Measurements from ENCODE around the gene PLEKHN1. TPM values are rescaled to one million over a fixed set of nuclear protein-coding genes. Genes with fewer than 3 reads are reported as not detected.

PLEKHN1 gene
- total and polyA plus RNA-seq, 8 donors = 0.29 to 29.2 (median 1.7) TPM; not detected in 2

DNA sequence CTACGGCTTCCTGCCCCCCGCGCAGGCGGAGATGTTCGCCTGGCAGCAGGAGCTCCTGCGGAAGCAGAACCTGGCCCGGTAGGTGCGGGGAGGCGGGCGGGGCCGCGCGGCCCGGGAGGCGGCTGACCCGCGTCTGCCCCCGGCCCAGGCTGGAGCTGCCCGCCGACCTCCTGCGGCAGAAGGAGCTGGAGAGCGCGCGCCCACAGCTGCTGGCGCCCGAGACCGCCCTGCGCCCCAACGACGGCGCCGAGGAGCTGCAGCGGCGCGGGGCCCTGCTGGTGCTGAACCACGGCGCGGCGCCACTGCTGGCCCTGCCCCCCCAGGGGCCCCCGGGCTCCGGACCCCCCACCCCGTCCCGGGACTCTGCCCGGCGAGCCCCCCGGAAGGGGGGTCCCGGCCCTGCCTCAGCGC, 23.9 kb upstream of the PLEKHN1 start:
- Histone ChIP-seq H3K36me3 (peaks cover 18 to 33% (median 31%) of the 10 kb centered on the region in 4 donors), H3K27me3 (peaks cover 0 to 65% (median 44%) of the 10 kb centered on the region in 3 donors), H3K4me1 (peaks cover 36 to 77% (median 51%) of the 10 kb centered on the region in 4 donors), H3K27ac (peak overlapping the region; percentile 45 to 84 (median 81)), H3K9me3 (no peaks in the 10 kb centered on the region), H3K4me3 (peak overlapping the region; percentile 41 to 61 (median 44))
- TF ChIP-seq EP300 (IDR thresholded peaks at IDR 0.05) (no peak), POLR2A (IDR thresholded peaks at IDR 0.05) (no peak), POLR2AphosphoS5 (IDR thresholded peaks at IDR 0.05) (no peak)
- TF ChIP-seq, protein P1, sequence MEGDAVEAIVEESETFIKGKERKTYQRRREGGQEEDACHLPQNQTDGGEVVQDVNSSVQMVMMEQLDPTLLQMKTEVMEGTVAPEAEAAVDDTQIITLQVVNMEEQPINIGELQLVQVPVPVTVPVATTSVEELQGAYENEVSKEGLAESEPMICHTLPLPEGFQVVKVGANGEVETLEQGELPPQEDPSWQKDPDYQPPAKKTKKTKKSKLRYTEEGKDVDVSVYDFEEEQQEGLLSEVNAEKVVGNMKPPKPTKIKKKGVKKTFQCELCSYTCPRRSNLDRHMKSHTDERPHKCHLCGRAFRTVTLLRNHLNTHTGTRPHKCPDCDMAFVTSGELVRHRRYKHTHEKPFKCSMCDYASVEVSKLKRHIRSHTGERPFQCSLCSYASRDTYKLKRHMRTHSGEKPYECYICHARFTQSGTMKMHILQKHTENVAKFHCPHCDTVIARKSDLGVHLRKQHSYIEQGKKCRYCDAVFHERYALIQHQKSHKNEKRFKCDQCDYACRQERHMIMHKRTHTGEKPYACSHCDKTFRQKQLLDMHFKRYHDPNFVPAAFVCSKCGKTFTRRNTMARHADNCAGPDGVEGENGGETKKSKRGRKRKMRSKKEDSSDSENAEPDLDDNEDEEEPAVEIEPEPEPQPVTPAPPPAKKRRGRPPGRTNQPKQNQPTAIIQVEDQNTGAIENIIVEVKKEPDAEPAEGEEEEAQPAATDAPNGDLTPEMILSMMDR (IDR thresholded peaks at IDR 0.05) = no peak
- intact Hi-C loops (cut with DNase I; ENCODE audit: low total_unique reads) = loop anchor here (5.0 kb wide), 1 partner anchor 40 kb away; no protein-coding TSS in a partner anchor
- 0 to 7% (median 1%) methylated on average over 2 to 47 of the region's 48 CpGs for WGBS, 5 donors
- peak in 1 of 2 donors; percentile 68 for DNase-seq

DNA sequence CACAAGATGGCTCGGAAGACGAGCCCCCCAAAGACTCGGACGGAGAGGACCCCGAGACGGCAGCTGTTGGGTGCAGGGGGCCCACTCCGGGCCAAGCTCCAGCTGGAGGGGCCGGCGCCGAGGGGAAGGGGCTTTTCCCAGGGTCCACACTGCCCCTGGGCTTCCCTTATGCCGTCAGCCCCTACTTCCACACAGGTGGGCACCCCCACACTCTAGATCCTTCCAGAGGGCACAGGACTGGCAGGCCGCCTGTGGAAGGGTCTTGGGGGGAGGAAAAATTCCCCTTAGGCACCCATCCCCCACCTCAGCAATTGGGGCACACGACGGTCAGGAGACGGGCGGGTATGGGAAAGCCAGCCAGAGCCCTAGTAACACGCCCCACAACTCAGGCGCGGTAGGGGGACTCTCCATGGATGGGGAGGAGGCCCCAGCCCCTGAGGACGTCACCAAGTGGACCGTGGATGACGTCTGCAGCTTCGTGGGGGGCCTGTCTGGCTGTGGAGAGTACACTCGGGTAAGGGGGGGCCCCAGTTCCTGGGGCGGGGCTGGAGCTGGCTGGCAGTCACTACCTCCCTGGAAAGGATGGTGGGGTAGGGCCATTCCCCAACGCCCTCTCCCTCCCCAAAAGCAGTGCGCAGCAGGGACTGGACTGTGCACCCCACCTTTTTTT, 23.3 kb upstream of the PLEKHN1 start:
- DNase-seq = peak in 1 of 2 donors; percentile 77
- 10 to 24% (median 12%) methylated on average over 12 to 27 of the region's 27 CpGs for WGBS, 5 donors
- H3K27me3 ChIP-seq = peaks cover 0 to 59% (median 44%) of the 10 kb centered on the region in 3 donors
- peak overlapping the region; percentile 41 to 61 (median 44) for H3K4me3 ChIP-seq
- TF ChIP-seq EP300 (IDR thresholded peaks at IDR 0.05) = no peak
- TF ChIP-seq POLR2AphosphoS5 (IDR thresholded peaks at IDR 0.05) = peak in 1 of 3 donors; percentile 17
- no peak for TF ChIP-seq POLR2A (IDR thresholded peaks at IDR 0.05)
- H3K27ac ChIP-seq = peak overlapping the region; percentile 45 to 84 (median 81)
- H3K4me1 ChIP-seq = peaks cover 36 to 72% (median 49%) of the 10 kb centered on the region in 4 donors
- intact Hi-C loops (cut with DNase I; ENCODE audit: low total_unique reads) = loop anchor here (5.0 kb wide), 1 partner anchor 41 kb away; no protein-coding TSS in a partner anchor
- no peaks in the 10 kb centered on the region for H3K9me3 ChIP-seq
- peaks cover 23 to 38% (median 37%) of the 10 kb centered on the region in 4 donors for H3K36me3 ChIP-seq

DNA sequence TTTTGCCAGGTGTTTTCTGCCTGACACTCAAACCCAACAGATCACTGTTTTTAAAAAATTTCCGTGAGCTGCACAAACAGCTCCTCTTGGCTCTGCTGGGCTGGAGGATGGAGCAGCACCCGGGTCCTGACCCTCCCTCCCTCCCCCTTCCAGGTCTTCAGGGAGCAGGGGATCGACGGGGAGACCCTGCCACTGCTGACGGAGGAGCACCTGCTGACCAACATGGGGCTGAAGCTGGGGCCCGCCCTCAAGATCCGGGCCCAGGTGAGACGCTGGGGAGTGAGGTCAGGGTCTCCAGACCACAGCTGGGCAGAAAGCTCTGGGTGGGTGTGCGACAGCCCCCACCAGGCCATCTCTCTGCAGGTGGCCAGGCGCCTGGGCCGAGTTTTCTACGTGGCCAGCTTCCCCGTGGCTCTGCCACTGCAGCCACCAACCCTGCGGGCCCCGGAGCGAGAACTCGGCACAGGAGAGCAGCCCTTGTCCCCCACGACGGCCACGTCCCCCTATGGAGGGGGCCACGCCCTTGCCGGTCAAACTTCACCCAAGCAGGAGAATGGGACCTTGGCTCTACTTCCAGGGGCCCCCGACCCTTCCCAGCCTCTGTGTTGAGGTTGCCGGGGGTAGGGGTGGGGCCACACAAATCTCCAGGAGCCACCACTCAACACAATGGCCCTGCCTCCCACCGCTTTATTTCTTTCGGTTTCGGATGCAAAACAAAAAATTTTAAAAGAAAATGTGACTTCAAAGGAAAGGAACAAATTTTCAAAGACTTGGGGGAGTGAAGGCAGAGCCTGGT, 22.5 kb upstream of the PLEKHN1 start:
- Histone ChIP-seq H3K36me3 (peaks cover 30 to 46% (median 44%) of the 10 kb centered on the region in 4 donors), H3K4me3 (no peak overlapping the region), H3K27me3 (peaks cover 0 to 52% (median 44%) of the 10 kb centered on the region in 3 donors), H3K27ac (peak overlapping the region in 4 of 5 donors; percentile 60 to 84 (median 82)), H3K4me1 (peaks cover 36 to 66% (median 46%) of the 10 kb centered on the region in 4 donors), H3K9me3 (no peaks in the 10 kb centered on the region)
- 68 to 75% (median 71%) methylated on average over 23 to 27 of the region's 27 CpGs for WGBS, 5 donors
- intact Hi-C loops (cut with DNase I; ENCODE audit: low total_unique reads) = loop anchor here (5.0 kb wide), 1 partner anchor 41 kb away; no protein-coding TSS in a partner anchor
- no peak for TF ChIP-seq POLR2AphosphoS5 (IDR thresholded peaks at IDR 0.05)
- TF ChIP-seq EP300 (IDR thresholded peaks at IDR 0.05) = no peak
- no peak for TF ChIP-seq POLR2A (IDR thresholded peaks at IDR 0.05)
- TF ChIP-seq, protein P1 (IDR thresholded peaks at IDR 0.05) = no peak
- DNase-seq = peak in 1 of 2 donors; percentile 24

DNA sequence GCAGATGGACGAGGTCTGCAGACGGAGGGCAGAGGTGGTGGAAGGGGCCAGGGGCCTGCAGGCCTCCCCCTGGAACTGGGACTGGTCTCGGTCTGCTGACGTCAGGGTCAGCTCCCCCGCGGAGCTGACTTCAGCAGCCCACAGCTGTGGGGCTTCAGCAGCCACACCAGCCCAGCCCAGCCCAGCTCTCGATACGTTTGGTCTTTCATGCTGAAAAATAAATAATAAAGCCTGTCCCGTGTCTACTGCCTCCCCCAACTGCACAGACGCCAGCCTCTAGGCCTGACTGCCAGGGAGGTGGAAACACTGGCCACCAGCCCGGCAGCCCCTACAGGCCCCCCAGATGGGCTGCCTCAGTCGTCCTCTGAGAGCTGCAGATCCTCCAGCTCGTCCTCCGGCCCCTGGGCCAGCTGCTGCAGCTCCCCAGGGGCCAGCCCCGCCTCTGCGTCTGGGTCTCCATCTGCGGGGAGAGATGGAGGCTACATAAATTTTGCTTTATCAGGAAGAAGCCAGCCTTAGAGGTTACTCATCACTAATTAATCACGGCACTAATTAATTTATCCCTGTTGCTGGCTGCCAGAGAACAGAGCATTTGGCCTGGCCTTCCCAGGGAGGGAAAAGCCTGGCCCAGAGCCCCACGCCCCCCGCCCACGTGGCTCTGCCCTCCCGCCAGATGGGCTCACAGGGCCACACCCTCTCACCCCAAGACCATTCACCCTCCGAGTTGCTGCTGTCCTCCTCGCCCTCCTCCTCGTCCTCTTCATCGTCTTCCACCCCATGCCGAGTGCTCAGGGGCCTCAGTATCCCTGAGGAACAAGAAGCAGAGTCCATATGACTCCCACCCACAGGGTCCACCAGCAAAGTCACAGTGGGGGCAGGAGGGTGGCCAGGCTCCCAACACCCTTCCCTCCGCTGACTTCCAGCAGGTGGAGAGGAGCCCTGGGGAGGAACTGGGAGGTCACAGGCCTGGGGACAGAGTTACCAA, 21.6 kb upstream of the PLEKHN1 start:
- WGBS, 5 donors = 60 to 69% (median 67%) methylated on average over 20 to 28 of the region's 28 CpGs
- H3K9me3 ChIP-seq = no peaks in the 10 kb centered on the region
- TF ChIP-seq EP300 (IDR thresholded peaks at IDR 0.05) = no peak
- no peak for TF ChIP-seq POLR2AphosphoS5 (IDR thresholded peaks at IDR 0.05)
- no peak for TF ChIP-seq POLR2A (IDR thresholded peaks at IDR 0.05)
- TF ChIP-seq, protein P1 (IDR thresholded peaks at IDR 0.05) = no peak
- H3K27ac ChIP-seq = peak overlapping the region in 3 of 5 donors; percentile 81 to 84 (median 83)
- DNase-seq = peak in 1 of 2 donors; percentile 88
- intact Hi-C loops (cut with DNase I; ENCODE audit: low total_unique reads) = loop anchor here (5.0 kb wide), 1 partner anchor 42 kb away; no protein-coding TSS in a partner anchor
- H3K27me3 ChIP-seq = peaks cover 0 to 43% (median 36%) of the 10 kb centered on the region in 3 donors
- H3K4me3 ChIP-seq = no peak overlapping the region
- peaks cover 36 to 57% (median 42%) of the 10 kb centered on the region in 4 donors for H3K4me1 ChIP-seq
- H3K36me3 ChIP-seq = peaks cover 38 to 55% (median 53%) of the 10 kb centered on the region in 4 donors
